IPS-20b (cell line): ENCODE data around the gene AAGAB.

Experiments
- H3K27ac ChIP-seq: one replicate; pipeline ENCODE4 v1.5.1; 2013; ENCODE audit warnings: low read length
- H3K27me3 ChIP-seq: 2 replicates; pipeline ENCODE4 v1.6.1; 2013; ENCODE audit warnings: mild to moderate bottlenecking, low read length, inconsistent platforms; ENCODE audit not compliant: insufficient read depth
- H3K36me3 ChIP-seq: 2 replicates; pipeline ENCODE4 v1.6.1; 2013; ENCODE audit warnings: low read depth, mild to moderate bottlenecking, inconsistent platforms, low read length, moderate library complexity; ENCODE audit not compliant: insufficient read depth
- H3K4me1 ChIP-seq: 2 replicates; pipeline ENCODE4 v1.6.1; 2013; ENCODE audit warnings: mild to moderate bottlenecking, control low read depth, inconsistent platforms, low read length, moderate library complexity; ENCODE audit not compliant: insufficient read depth
- H3K4me3 ChIP-seq: 2 replicates; pipeline ENCODE4 v1.5.1; 2013; ENCODE audit warnings: mild to moderate bottlenecking, low read length, inconsistent platforms
- H3K9ac ChIP-seq: 2 replicates; pipeline ENCODE4 v1.6.1; 2013; ENCODE audit warnings: low read depth, mild to moderate bottlenecking, inconsistent platforms, low read length, moderate library complexity
- H3K9me3 ChIP-seq: 2 replicates; pipeline ENCODE4 v1.6.1; 2013; ENCODE audit warnings: mild to moderate bottlenecking, low read depth, low read length, inconsistent platforms; ENCODE audit not compliant: insufficient read depth

The AAGAB gene

GRCh38 chr15:67202991-67203390 lies 51.5 kb downstream of the AAGAB start:
- Histone ChIP-seq H3K36me3 (peaks cover 46% of the 10 kb centered on the region), H3K4me1 (peaks cover 15% of the 10 kb centered on the region), H3K9me3 (no peaks in the 10 kb centered on the region), H3K9ac (no peak overlapping the region), H3K4me3 (no peak overlapping the region), H3K27me3 (no peaks in the 10 kb centered on the region), H3K27ac (no peak overlapping the region)

GRCh38 chr15:67202091-67202490 lies 52.4 kb downstream of the AAGAB start:
- no peaks in the 10 kb centered on the region for H3K9me3 ChIP-seq
- H3K4me1 ChIP-seq = peaks cover 15% of the 10 kb centered on the region
- no peak overlapping the region for H3K9ac ChIP-seq
- H3K36me3 ChIP-seq = peaks cover 43% of the 10 kb centered on the region
- no peaks in the 10 kb centered on the region for H3K27me3 ChIP-seq
- H3K4me3 ChIP-seq = no peak overlapping the region
- H3K27ac ChIP-seq = no peak overlapping the region

- peaks cover 42% of the 10 kb centered on the region for H3K36me3 ChIP-seq
- no peak overlapping the region for H3K27ac ChIP-seq
- no peak overlapping the region for H3K4me3 ChIP-seq
- H3K27me3 ChIP-seq = no peaks in the 10 kb centered on the region
- no peak overlapping the region for H3K9ac ChIP-seq
- peaks cover 15% of the 10 kb centered on the region for H3K4me1 ChIP-seq
- H3K9me3 ChIP-seq = no peaks in the 10 kb centered on the region
These were observed 53.3 kb downstream of the AAGAB start for GRCh38 chr15:67201136-67201535.

- no peak overlapping the region for H3K4me3 ChIP-seq
- no peak overlapping the region for H3K27ac ChIP-seq
- H3K9me3 ChIP-seq = no peaks in the 10 kb centered on the region
- H3K27me3 ChIP-seq = no peaks in the 10 kb centered on the region
- H3K4me1 ChIP-seq = peaks cover 15% of the 10 kb centered on the region
- peaks cover 38% of the 10 kb centered on the region for H3K36me3 ChIP-seq
- no peak overlapping the region for H3K9ac ChIP-seq
These were observed 54.3 kb downstream of the AAGAB start for GRCh38 chr15:67199881-67200763.

GRCh38 chr15:67199391-67199790 lies 55.1 kb downstream of the AAGAB start:
- peaks cover 15% of the 10 kb centered on the region for H3K4me1 ChIP-seq
- H3K9me3 ChIP-seq = no peaks in the 10 kb centered on the region
- H3K36me3 ChIP-seq = peaks cover 38% of the 10 kb centered on the region
- H3K27ac ChIP-seq = no peak overlapping the region
- no peak overlapping the region for H3K4me3 ChIP-seq
- H3K27me3 ChIP-seq = no peaks in the 10 kb centered on the region
- H3K9ac ChIP-seq = no peak overlapping the region

- H3K36me3 ChIP-seq = peaks cover 29% of the 10 kb centered on the region
- no peak overlapping the region for H3K27ac ChIP-seq
- H3K9me3 ChIP-seq = no peaks in the 10 kb centered on the region
- no peak overlapping the region for H3K4me3 ChIP-seq
- H3K4me1 ChIP-seq = peaks cover 15% of the 10 kb centered on the region
- no peaks in the 10 kb centered on the region for H3K27me3 ChIP-seq
- H3K9ac ChIP-seq = no peak overlapping the region
These were observed 56.2 kb downstream of the AAGAB start for GRCh38 chr15:67198157-67198754.

GRCh38 chr15:67197364-67197695 lies 57.1 kb downstream of the AAGAB start:
- H3K36me3 ChIP-seq = peaks cover 20% of the 10 kb centered on the region
- H3K4me1 ChIP-seq = peaks cover 15% of the 10 kb centered on the region
- no peaks in the 10 kb centered on the region for H3K9me3 ChIP-seq
- H3K9ac ChIP-seq = no peak overlapping the region
- no peak overlapping the region for H3K4me3 ChIP-seq
- H3K27me3 ChIP-seq = no peaks in the 10 kb centered on the region
- H3K27ac ChIP-seq = no peak overlapping the region

GRCh38 chr15:67196672-67197363 lies 57.6 kb downstream of the AAGAB start:
- H3K36me3 ChIP-seq = peaks cover 15% of the 10 kb centered on the region

GRCh38 chr15:67196222-67196621 lies 58.2 kb downstream of the AAGAB start:
- Histone ChIP-seq H3K27me3 (no peaks in the 10 kb centered on the region), H3K27ac (no peak overlapping the region), H3K36me3 (peaks cover 15% of the 10 kb centered on the region), H3K4me1 (peaks cover 15% of the 10 kb centered on the region), H3K9ac (no peak overlapping the region), H3K4me3 (no peak overlapping the region), H3K9me3 (no peaks in the 10 kb centered on the region)

More at GRCh38 chr15:67196672-67197363, 57.6 kb downstream of the AAGAB start:
- H3K9ac ChIP-seq = no peak overlapping the region
- no peak overlapping the region for H3K27ac ChIP-seq
- no peaks in the 10 kb centered on the region for H3K27me3 ChIP-seq
- no peaks in the 10 kb centered on the region for H3K9me3 ChIP-seq
- H3K4me3 ChIP-seq = no peak overlapping the region
- H3K4me1 ChIP-seq = peaks cover 15% of the 10 kb centered on the region

- H3K4me1 ChIP-seq = peaks cover 15% of the 10 kb centered on the region
- H3K27ac ChIP-seq = no peak overlapping the region
- H3K36me3 ChIP-seq = peaks cover 10% of the 10 kb centered on the region
- H3K9ac ChIP-seq = no peak overlapping the region
- no peaks in the 10 kb centered on the region for H3K27me3 ChIP-seq
- H3K4me3 ChIP-seq = no peak overlapping the region
- no peaks in the 10 kb centered on the region for H3K9me3 ChIP-seq
These were observed 59.2 kb downstream of the AAGAB start for GRCh38 chr15:67195305-67195704.

GRCh38 chr15:67194171-67195114 lies 60.0 kb downstream of the AAGAB start:
- peaks cover 8% of the 10 kb centered on the region for H3K4me1 ChIP-seq
- no peak overlapping the region for H3K4me3 ChIP-seq
- H3K27me3 ChIP-seq = no peaks in the 10 kb centered on the region
- no peak overlapping the region for H3K9ac ChIP-seq
- H3K9me3 ChIP-seq = no peaks in the 10 kb centered on the region
- peaks cover 18% of the 10 kb centered on the region for H3K36me3 ChIP-seq
- no peak overlapping the region for H3K27ac ChIP-seq
